Neural progenitor cell (in vitro differentiated cells): ENCODE results near the gene SNX25.

ENCODE experiments used
- CTCF ChIP-seq: fragments of 200-600 bp; sonication (generic); IDR thresholded peaks from 2 replicates; pipeline ENCODE4 v1.5.1; 2017; ENCODE audit warnings: antibody characterized with exemption, mild to moderate bottlenecking
- EZH2 ChIP-seq: fragments of 200-600 bp; sonication (generic); IDR thresholded peaks from 2 replicates; pipeline ENCODE4 v1.6.1; 2017; ENCODE audit warnings: antibody characterized with exemption, mild to moderate bottlenecking, moderate library complexity

DNA sequence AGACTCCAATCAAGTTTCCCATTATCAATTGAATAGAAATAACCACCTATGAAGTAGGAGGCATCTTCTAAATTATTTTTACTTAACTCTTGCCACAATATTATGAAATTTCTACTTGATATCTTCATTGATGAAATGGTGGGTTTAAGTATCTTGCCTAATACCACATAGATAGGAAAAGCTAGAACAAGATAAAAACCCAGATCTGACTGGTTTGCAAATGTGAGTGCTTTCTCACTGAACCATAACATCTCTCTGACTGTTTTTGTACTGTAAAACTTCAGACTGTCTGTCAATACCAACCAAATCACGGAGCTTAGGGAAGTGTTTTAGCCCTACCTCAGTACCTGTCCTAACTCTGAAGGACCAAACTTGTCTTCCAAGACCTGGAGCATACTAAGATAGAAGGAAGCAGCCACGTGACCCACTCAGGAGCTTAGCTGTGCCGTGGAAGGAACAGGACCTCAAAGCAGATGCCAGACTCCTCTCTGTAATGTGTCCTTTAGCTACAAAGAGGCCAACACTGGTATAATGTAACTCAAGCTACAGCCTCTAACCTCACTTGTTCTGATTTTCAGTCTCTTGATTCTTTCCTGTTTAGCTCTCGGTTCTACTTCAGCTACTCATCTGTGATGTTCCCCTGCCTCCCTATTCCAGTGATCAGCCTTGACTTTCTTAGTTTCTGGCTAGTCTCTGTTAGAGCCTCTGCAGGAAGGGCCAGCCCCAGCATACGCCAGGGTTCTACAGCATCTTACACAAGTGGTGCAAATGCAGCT, 101.9 kb downstream of the SNX25 start:
- TF ChIP-seq CTCF (no peak), EZH2 (no peak)
